Measurements from ENCODE around the gene CHIT1.

Gene CHIT1

GRCh38 chr1:203215573-203215972 is 13.9 kb downstream of the CHIT1 start:
- no peak for DNase-seq

DNA sequence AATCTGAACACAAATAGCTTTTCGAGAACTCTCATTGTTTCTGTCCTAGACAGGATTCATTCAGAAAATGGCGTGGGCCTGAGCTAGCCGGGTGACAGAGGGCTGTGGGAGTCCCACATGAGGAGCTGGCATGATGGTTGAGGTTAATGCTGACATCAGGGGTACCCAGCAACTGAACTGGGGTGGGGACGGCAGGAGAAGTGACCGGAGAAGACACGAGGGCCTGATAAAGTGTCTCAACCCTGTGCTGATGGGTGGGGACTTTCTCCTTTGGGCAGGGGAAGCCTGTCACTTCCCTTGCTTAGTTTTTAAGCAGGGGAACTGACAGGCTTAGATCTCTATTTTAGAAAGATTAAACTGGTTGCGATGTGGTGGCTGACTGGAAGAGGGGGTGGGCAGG is 14.6 kb downstream of the CHIT1 start:
- no peak for DNase-seq

- DNase-seq: no peak
Observed at GRCh38 chr1:203213126-203213525, 16.3 kb downstream of the CHIT1 start.

GRCh38 chr1:203211812-203212211 is 17.7 kb downstream of the CHIT1 start:
- DNase-seq: no peak

DNA sequence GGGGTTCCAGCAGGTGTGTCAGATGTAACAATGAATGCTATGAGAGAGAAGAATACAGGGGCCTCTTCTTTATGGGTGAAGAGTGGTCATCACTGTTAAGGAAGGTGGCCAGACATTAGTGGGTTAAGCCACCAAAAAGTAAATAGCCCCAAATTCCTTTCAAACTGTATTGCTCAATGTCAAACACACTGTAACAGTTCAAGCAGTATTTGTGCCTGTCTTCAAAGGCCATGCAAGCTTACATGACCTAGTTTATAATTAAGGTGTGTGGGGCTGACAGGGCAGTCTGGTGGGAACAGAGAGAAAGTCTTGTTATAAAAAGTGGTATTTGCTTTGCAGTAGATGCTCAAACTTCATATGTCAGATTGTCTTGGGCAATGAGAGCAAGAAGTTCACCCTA is 18.5 kb downstream of the CHIT1 start:
- DNase-seq: no peak

DNA sequence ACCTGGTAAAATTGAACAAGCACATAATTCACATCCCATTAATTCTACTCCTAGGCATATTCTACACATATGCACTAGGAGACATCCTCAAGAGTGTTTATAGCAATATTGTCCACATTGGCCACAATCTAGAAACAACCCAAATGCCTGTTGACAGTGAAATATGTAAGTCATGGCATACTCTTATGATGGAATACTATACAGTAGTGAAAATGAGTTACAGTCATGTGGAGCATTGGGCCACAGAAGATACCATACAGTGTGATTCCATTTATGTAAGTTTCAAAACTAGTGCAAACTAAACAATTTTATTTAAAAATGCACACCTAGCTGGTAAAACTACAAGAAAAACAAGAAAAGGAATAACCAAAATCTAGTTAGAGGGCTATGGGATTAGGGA is 19.1 kb downstream of the CHIT1 start:
- no peak for DNase-seq

DNA sequence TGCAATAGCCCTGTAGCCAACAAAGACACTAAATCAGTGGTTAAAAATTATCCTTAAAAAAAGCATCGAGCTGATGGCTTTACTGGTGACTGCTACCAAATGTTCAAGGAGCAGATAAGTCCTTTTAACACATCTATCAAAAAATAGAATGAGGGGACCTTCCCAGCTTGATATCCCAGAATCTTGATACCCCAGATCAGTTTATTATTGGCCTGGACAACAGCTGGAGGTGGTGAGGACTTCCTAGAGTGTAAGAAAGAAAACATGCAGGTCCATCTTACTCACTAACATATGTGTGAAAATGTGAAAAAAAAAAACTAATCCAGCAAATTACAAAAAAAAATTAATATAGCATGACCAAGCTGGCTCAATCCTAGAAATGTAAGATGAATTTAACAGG is 21.3 kb downstream of the CHIT1 start:
- DNase-seq: no peak

DNA sequence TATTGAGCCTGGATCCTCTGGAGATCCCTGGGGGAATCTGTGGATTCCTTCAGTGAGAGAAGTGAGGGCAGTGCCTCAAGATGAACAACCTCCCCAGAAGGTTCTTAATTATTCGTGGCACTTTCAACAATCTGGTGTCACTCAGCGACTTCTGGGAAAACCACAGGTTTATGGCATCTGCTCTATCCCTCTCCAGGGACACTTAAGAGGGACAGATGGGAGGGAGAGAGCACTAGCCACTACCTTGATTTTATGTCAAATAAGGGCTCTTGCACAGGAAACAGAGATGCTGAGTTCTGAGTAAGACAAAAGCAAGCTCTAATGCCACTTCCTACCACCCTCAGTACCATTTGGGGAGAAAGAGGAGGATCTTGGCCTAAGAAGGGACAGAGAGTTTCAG is 21.7 kb downstream of the CHIT1 start:
- DNase-seq: no peak

DNA sequence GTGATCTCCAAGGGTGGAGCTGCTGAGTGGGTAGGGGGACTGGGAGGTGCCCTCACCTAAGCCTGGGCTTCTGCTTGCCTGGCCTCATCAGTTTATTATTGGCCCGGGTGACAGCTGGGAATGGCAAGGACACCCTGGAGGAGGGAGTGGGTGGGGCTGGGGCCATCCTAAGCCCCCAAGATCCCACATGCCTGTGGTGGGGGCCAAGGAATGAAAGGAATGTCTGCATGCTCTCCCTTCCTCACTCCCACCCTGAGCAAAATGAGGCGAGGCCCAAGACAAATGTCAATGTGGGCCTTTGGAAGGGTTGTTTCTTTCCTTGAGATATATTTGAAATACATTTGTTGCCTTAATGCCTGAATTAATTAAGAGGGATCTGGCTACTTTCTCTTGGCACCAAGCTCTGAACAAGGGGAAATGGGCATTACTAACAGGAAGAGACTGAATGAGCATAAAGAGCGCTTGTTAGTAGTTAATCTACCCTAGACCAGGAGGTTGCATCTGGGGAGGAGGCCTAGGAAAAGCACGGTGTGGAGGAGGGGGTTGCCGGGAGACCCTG is 23.3 kb downstream of the CHIT1 start:
- no peak for DNase-seq

DNA sequence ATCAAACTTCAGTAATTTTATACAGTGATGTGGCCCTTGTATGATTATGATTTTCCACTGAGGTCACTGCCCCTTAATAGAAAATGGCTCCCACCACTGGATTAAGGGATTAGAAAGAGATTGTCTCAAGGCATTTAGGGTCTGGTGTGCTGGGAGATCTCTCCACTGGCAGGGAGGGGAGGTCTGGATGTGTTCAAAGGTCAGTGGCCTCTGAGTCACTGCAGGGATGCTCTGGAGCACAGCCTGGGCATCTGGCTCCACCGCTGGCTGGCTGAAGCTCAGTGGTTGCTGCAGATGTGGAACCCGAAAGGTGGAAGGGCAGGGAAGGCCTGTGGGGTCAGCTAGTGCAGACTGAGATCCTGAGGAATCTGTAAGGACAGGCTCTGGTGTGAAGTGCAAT is 24.7 kb downstream of the CHIT1 start:
- DNase-seq: no peak

GRCh38 chr1:203202431-203203245 is 26.8 kb downstream of the CHIT1 start:
- DNase-seq: no peak

DNA sequence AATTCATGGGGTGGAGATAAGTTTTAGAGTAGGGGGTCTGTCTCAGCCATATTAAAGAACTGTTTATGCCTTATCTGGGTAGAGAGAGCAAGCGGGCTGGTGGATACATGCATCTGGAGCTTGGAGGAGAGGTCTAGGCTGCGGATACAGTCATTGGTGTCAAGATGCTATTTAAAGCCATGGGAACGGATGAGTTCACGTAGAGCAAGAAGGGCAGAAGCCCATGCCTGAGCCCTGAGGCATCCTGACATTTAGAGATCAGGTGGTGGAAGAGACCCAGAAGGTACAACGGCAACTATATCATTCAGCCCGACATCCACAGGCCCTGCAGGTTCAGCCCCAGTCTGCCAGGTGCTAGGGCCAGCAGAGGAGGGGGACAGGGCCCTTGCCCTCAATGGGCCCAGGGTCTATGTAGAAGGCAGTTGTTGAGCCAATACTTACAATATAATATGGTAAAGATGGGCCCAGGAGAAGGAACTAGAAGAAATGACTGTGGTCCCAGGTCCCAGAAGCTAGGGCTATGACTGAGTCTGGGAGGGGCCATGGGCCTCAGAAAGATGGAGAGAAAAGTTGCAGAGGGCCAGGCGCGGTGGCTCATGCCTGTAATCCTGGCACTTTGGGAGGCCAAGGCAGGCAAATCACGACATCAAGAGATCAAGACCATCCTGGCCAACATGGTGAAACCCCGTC is 27.8 kb downstream of the CHIT1 start:
- no peak for DNase-seq

DNA sequence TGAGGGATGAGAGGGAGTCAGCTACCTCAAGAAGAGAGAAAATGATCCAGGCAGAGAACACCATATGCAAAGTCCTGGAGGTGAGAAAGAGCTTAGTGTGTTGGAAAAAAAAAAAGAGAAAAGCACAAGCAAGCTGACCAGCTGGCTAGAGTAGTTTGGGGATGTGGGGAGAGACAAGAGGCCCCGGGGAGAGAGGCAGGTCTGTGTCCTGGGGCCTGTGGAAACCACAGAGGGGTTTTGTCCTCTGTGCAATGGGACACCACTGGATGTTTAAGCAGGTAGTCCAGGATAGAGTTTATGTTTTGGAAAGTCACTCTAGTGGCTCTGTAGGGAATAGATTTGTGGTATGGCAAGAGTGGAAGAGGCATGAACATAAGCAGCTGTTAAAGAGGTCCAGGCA is 28.6 kb downstream of the CHIT1 start:
- no peak for DNase-seq

DNA sequence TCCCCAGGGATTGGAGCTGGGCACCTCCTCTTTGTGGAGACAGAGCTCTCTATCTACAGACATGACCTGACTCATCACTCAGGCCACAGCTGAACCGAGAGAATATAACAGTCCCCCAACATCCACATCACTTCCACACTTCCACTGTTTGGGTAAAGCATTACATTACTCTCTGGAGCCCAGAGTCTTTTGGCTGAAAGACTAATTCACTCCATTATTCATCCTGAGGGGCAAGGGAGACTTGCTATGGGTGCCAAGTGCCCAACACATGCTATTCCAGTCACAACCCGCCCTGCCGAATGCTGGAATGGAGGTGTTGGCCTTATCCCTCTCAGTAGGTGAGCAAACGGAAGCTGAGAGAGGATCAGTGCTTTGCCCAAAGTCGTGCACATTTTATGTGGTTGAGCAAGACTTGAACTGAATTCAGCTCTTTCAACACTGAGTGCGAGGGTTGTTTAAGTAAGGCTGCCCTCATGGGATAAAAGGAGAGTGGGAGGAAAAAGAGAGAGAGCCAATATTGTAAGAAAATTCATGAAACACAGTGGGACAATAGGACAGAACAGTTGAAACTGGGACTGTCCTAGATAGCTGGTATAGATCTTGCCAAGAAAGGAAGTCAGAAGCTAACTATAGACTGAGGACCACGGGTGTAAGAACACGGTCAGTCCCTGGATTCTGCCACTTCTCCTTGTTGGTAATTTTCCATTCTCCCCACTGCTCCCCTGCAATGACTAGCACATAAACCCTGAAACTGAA is 29.5 kb downstream of the CHIT1 start:
- no peak for DNase-seq

GRCh38 chr1:203199481-203199815 is 30.0 kb downstream of the CHIT1 start:
- DNase-seq: no peak

DNA sequence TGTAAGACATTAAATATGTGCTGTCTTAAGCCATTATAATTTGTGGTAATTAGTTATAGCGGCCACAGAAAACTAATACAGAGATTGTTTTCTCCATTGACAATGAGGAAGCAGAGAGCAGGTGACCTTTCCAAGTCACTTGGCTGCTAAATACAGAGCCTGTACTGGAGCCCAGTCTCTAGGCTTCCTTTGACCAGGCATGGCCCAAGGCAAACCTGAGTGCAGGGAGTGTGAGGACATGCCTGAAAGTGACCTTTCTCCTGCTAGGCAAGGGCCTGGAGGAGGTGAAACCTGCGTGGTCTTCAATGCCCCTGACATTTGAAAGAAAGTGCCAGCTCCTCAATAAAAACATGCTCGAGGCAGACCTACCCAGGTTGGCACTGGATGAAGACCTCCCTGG is 30.5 kb downstream of the CHIT1 start:
- no peak for DNase-seq

DNA sequence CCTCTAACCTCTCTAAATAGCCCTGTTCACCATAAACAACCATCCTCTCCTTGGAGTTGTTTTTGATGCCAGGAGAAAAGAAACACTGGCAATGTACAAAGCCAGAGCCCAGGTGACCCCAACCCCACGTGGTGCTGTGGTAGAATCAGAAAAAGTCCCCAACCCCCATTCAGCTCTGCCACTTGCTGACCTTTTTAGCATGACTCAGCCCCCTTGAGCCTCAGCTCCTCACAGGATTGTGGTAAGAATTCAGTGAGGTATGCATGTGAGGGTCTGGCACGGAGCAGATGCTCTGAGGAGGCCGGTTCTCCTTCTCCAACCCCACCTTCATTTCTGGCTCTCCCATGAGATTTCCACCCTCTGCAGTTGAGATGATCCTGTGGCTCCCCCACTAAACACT is 31.8 kb downstream of the CHIT1 start:
- DNase-seq: no peak

- no peak for DNase-seq
Observed at GRCh38 chr1:203196371-203196770, 33.1 kb downstream of the CHIT1 start.

DNA sequence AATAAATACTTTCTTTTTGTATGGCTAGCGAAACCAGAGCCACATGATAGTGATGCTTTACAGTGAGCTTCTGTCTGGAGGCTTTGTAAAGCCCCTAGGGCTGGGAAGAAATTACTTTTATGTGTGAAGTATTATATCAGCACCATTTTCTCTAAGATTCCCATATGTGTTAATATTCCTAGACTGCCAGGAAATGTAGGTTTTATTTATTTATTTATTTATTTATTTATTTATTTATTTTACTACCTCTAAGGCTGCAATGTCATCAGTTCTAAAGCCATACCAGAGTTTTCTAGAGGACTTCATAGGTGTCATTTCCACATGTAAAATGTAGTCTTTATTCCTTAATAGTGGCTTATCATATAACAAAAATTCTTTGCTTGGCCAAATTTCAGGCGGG is 38.5 kb downstream of the CHIT1 start:
- DNase-seq: no peak

- DNase-seq: no peak
Observed at GRCh38 chr1:203189951-203190352, 39.5 kb downstream of the CHIT1 start.

- DNase-seq: no peak
Observed at GRCh38 chr1:203188686-203189232, 40.7 kb downstream of the CHIT1 start.

DNA sequence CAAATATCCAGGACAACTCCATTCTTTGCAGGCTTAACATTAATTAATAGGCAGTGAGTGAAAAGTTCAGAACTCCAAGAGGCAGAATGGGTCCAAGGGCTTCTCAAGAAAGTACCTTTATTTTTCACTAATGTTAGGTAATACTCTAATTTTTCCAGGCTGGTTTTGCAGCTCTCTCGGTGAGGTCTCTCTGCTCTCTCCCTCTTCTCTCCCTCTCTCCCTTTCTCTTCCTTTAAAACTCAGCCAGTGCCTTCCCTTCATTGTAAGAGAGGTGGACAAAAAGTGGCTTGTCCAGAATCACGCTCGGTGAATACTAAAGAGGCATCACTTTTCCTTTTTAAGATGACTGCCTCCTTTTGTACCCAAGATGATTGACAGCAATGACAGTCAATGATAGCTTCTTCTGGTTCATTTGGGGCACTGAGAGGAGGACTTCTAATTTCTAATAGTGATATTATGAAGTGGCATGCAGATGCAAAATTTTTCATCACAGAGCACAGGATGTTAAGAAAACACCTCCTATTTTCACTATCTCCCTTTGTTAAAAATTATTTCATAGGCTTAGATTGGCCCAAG is 41.7 kb downstream of the CHIT1 start:
- DNase-seq: no peak

- no peak for DNase-seq
Observed at GRCh38 chr1:203187304-203187685, 42.2 kb downstream of the CHIT1 start.

Data from stimulated activated CD4-positive, alpha-beta T cell treated with anti-CD3 and anti-CD28 coated beads, Interleukin-4, amount 100 ng/mL, for 24 hours (primary cell).